ENCODE results near the gene ATF7. TPM values are rescaled to one million over a fixed set of nuclear protein-coding genes. Genes with fewer than 3 reads are reported as not detected.

Gene ATF7
- total and polyA plus RNA-seq, 2 of the 13 experiments (the other 11 are each of a cell fraction or from before 2014, with no cell fraction given) = 9.6 to 16.2 TPM

- TF ChIP-seq ZNF646 (CRISPR knock-in tag; IDR thresholded peaks at IDR 0.05) (no peak), HNF1B (CRISPR knock-in tag; IDR thresholded peaks at IDR 0.05) (peak; percentile 84), ZNF878 (CRISPR knock-in tag; IDR thresholded peaks at IDR 0.05) (0 out of 2 replicates have a peak, but pooled peaks have one; percentile 54), HOXA7 (CRISPR knock-in tag; IDR thresholded peaks at IDR 0.05) (no peak), SMAD1 (CRISPR knock-in tag; IDR thresholded peaks at IDR 0.05; ENCODE audit: borderline replicate concordance, low read depth) (peak; percentile 66; the same call in 1 of the 2 replicates), CHD4 (IDR thresholded peaks at IDR 0.05; ENCODE audit: borderline replicate concordance, low read length) (no peak), ZNF362 (CRISPR knock-in tag; IDR thresholded peaks at IDR 0.05; ENCODE audit: borderline replicate concordance) (peak; percentile 22; the same call in 1 of the 2 replicates), TMF1 (CRISPR knock-in tag; IDR thresholded peaks at IDR 0.05; ENCODE audit: low read depth) (no peak), CBFB (CRISPR knock-in tag; IDR thresholded peaks at IDR 0.05) (peak; percentile 61; the same call in 1 of the 2 replicates), ZKSCAN8 (CRISPR knock-in tag; IDR thresholded peaks at IDR 0.05; ENCODE audit: borderline replicate concordance) (peak; percentile 63; the same call in 1 of the 2 replicates), GABPB1 (CRISPR knock-in tag; IDR thresholded peaks at IDR 0.05) (peak; percentile 84), ZFYVE20 (CRISPR knock-in tag; IDR thresholded peaks at IDR 0.05; ENCODE audit: borderline replicate concordance, low read depth) (no peak), ZBTB44 (CRISPR knock-in tag; IDR thresholded peaks at IDR 0.05) (no peak), NFKBIZ (CRISPR knock-in tag; IDR thresholded peaks at IDR 0.05) (0 out of 2 replicates have a peak, but pooled peaks have one; percentile 18), SP2 (CRISPR knock-in tag; IDR thresholded peaks at IDR 0.05) (peak; percentile 99), ZNF263 (CRISPR knock-in tag; IDR thresholded peaks at IDR 0.05) (no peak), ZNF580 (CRISPR knock-in tag; IDR thresholded peaks at IDR 0.05; ENCODE audit: borderline replicate concordance, low read depth) (no peak)
These were observed at the start of gene ATF7 (continued) for GRCh38 chr12:53625946-53626701.

Measured in HepG2 (cell line).